Calu3 (cell line): ENCODE data around the gene NCK2. TPM values are rescaled to one million over a fixed set of nuclear protein-coding genes. Genes with fewer than 3 reads are reported as not detected.

Experiments used
- BruUV-seq: library from RNA; stranded (reverse); fragments of 400-500 nt; replicated peaks from 2 replicates; lab custom pipeline; 2021; lab: Mats Ljungman, UMichigan
- CTCF ChIA-PET: fragments of 300-600 bp; sonication (Branson Sonifier 250); formaldehyde crosslinking; loops from one replicate; lab custom pipeline; 2022; ENCODE audit warnings: antibody characterized with exemption; lab: Charles Lee
- DNase-seq: peaks from one replicate; pipeline ENCODE4 v3.0.0; 2022
- H3K27ac Mint-ChIP-seq: one replicate; pipeline ENCODE4 v1.8.0; 2022; ENCODE audit warnings: mixed read lengths; ENCODE audit not compliant: unreplicated experiment
- H3K27me3 Mint-ChIP-seq: one replicate; pipeline ENCODE4 v1.8.0; 2022; ENCODE audit warnings: mixed read lengths; ENCODE audit not compliant: unreplicated experiment
- H3K36me3 Mint-ChIP-seq: one replicate; pipeline ENCODE4 v1.8.0; 2022; ENCODE audit warnings: mild to moderate bottlenecking, moderate library complexity, mixed read lengths; ENCODE audit not compliant: insufficient read depth, unreplicated experiment
- H3K4me1 Mint-ChIP-seq: one replicate; pipeline ENCODE4 v1.8.0; 2022; ENCODE audit warnings: mild to moderate bottlenecking, low read depth, mixed read lengths; ENCODE audit not compliant: unreplicated experiment
- H3K4me3 Mint-ChIP-seq: one replicate; pipeline ENCODE4 v1.8.0; 2022; ENCODE audit warnings: mild to moderate bottlenecking, low read depth, moderate library complexity, mixed read lengths; ENCODE audit not compliant: unreplicated experiment
- H3K9me3 Mint-ChIP-seq: one replicate; pipeline ENCODE4 v1.8.0; 2022; ENCODE audit warnings: low read depth, mixed read lengths; ENCODE audit not compliant: unreplicated experiment
- intact Hi-C: fragments of 100-400 bp; cut with micrococcal nuclease; formaldehyde crosslinking; loops from one replicate; pipeline ENCODE4 v1.10.0; 2022; ENCODE audit not compliant: unreplicated experiment
- total RNA-seq: library from RNA; stranded (reverse); gene quantifications from 2 replicates; pipeline ENCODE4 v1.2.3, GENCODE V29; 2022
- TF ChIP-seq, protein P1 (sequence below): fragments of 200-600 bp; IDR thresholded peaks from one replicate; pipeline ENCODE4 v1.8.0; 2022; ENCODE audit warnings: antibody characterized with exemption; ENCODE audit not compliant: unreplicated experiment

NCK2 gene
- total RNA-seq, 1 experiment from 2014 or later: 88.6 TPM

DNA sequence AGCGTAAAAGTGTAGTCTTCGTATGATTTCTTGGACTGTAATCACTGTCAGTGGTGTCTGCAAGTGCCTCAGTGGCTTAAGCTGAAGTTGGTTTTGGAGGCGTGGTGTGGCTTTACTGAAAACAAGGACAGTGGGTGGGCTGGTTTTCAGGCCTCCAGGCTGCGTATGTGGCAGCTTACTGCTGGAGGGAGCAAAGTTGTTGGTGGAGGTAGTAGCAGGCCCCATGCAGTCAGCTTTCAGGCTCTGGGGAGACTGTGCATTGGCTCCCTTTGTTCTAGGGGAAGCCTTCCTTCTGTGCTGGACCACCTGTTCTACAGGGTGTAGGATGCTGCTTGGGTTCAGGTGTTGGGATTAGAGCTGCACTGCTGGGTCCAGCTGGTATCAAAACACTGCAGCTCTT lies 91.6 kb downstream of the NCK2 start:
- BruUV-seq: no TSS peak
- H3K4me3 Mint-ChIP-seq: no peak overlapping the region
- DNase-seq: no peak
- peaks cover under 1% of the 10 kb centered on the region for H3K4me1 Mint-ChIP-seq
- no peak overlapping the region for H3K27ac Mint-ChIP-seq
- H3K27me3 Mint-ChIP-seq: no peaks in the 10 kb centered on the region
- H3K9me3 Mint-ChIP-seq: peaks cover 4% of the 10 kb centered on the region
- CTCF ChIA-PET: no interaction called here
- TF ChIP-seq, protein P1, sequence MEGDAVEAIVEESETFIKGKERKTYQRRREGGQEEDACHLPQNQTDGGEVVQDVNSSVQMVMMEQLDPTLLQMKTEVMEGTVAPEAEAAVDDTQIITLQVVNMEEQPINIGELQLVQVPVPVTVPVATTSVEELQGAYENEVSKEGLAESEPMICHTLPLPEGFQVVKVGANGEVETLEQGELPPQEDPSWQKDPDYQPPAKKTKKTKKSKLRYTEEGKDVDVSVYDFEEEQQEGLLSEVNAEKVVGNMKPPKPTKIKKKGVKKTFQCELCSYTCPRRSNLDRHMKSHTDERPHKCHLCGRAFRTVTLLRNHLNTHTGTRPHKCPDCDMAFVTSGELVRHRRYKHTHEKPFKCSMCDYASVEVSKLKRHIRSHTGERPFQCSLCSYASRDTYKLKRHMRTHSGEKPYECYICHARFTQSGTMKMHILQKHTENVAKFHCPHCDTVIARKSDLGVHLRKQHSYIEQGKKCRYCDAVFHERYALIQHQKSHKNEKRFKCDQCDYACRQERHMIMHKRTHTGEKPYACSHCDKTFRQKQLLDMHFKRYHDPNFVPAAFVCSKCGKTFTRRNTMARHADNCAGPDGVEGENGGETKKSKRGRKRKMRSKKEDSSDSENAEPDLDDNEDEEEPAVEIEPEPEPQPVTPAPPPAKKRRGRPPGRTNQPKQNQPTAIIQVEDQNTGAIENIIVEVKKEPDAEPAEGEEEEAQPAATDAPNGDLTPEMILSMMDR: no peak
- H3K36me3 Mint-ChIP-seq: peaks cover 5% of the 10 kb centered on the region
- intact Hi-C loops: no loop called here

DNA sequence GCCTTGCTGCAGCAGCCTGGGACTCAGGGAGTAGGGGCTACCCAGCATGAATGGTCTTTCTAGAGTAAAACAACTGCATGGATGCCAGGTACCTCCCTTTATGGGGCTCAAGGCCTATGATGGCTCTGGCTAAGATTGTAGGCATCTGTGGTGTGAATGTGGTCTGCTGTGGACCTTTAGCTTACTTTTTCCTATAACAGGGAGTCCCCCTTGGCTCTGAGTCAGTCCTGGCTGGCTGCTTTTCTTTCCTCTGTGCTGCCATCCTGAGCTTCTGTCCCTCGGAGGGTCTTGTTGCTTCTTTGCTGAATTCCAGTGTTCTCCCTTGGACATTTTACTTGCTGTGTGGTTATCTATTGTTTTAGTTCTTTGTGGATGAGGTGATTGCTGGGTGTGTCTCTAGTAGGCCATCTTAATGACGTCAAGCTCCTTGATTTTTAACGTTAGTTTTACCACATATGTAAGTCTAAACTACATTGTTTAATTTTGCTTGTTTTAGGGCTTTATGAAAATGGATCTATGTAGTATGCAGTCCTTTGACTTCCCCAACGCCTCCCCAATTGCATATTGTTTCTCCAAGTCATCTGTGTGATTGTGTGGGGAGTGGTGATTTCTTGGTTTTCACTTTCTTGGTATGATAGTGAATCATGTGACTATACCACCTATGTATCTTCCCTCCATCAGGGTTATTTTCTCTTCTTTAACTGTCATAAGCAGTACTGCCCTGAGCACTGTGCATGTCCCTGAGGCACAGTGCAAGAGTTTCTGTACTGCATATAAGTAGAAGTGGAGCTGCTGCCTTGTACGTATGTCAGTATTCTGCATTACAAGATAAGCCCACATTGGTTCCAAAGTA lies 92.4 kb downstream of the NCK2 start:
- H3K36me3 Mint-ChIP-seq: peaks cover 10% of the 10 kb centered on the region

DNA sequence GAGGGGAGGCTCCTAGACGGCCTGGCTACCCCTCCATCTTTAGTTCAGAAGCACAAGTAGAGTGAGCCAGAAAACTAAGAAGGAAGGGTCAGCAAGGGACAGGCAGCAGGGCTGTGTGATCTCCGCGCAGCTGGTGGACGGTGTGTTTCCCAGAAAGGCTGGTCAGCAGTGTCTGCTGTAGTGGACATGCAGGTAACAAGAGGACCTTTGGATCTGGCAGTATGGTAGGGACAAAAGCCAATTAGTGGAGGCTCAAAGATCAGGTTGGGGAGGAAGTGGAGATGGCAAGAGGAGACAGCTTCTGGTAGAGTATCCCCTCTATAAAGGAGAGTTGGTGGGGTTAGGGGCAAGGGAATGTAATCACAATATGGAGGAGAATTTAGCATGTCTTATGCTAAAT lies 95.1 kb downstream of the NCK2 start:
- no TSS peak for BruUV-seq
- Mint-ChIP-seq H3K27me3 (no peaks in the 10 kb centered on the region), H3K9me3 (peaks cover 2% of the 10 kb centered on the region), H3K4me3 (no peak overlapping the region), H3K4me1 (peaks cover 25% of the 10 kb centered on the region), H3K27ac (no peak overlapping the region), H3K36me3 (peaks cover 10% of the 10 kb centered on the region)
- TF ChIP-seq, protein P1: no peak
- CTCF ChIA-PET: no interaction called here
- intact Hi-C loops: no loop called here
- DNase-seq: no peak

More for the DNA sequence above, 92.4 kb downstream of the NCK2 start:
- no peak for DNase-seq
- Mint-ChIP-seq H3K27me3 (no peaks in the 10 kb centered on the region), H3K27ac (no peak overlapping the region), H3K4me3 (no peak overlapping the region), H3K4me1 (peaks cover 7% of the 10 kb centered on the region), H3K9me3 (peaks cover 4% of the 10 kb centered on the region)
- CTCF ChIA-PET: no interaction called here
- TF ChIP-seq, protein P1: no peak
- intact Hi-C loops: no loop called here
- BruUV-seq: no TSS peak

DNA sequence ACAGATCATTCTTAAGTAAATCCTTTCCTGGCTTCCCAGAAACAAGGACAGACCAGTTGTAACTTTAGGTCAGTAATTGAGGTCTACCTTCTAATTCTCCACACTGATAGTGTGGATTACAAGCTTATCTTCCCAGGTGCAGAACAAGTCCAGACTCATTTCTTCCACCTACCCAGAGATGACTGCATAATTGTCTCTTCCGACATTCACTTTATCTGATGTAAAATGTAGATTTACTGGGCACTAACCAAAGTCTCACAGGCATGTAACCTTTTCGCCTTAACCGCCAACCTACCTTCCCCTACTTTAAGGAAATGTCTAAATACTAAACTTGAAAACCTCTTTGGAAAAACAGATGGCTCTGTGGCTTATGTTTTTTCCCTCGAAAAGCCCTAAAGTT lies 96.2 kb downstream of the NCK2 start:
- no peaks in the 10 kb centered on the region for H3K9me3 Mint-ChIP-seq
- DNase-seq: no peak
- no peak overlapping the region for H3K27ac Mint-ChIP-seq
- H3K4me3 Mint-ChIP-seq: no peak overlapping the region
- H3K27me3 Mint-ChIP-seq: no peaks in the 10 kb centered on the region
- TF ChIP-seq, protein P1: no peak
- no TSS peak for BruUV-seq
- intact Hi-C loops: no loop called here
- CTCF ChIA-PET: no interaction called here
- H3K4me1 Mint-ChIP-seq: peaks cover 25% of the 10 kb centered on the region
- H3K36me3 Mint-ChIP-seq: peaks cover 10% of the 10 kb centered on the region
